AG09319 (cell line): Measurements from ENCODE around the gene FARSA.
A peak's percentile ranks its signal among the peaks of the same experiment; 100 is the strongest.

Experiments
- DNase-seq: peaks from one replicate; pipeline ENCODE4 v3.0.0-alpha.2; 2010; ENCODE audit warnings: low read depth; ENCODE audit errors: extremely low read depth
- CTCF ChIP-seq: IDR thresholded peaks from 2 replicates; pipeline ENCODE4 v1.5.1; 2011; ENCODE audit warnings: low read depth, mild to moderate bottlenecking, inconsistent platforms, low read length, moderate library complexity

The FARSA gene

GRCh38 chr19:12944104-12944674, 10.7 kb upstream of the FARSA start:
- no peak for TF ChIP-seq CTCF
- no peak for DNase-seq

- no peak for TF ChIP-seq CTCF
- DNase-seq: no peak
Measured at GRCh38 chr19:12943437-12944044, 10.0 kb upstream of the FARSA start.

DNA sequence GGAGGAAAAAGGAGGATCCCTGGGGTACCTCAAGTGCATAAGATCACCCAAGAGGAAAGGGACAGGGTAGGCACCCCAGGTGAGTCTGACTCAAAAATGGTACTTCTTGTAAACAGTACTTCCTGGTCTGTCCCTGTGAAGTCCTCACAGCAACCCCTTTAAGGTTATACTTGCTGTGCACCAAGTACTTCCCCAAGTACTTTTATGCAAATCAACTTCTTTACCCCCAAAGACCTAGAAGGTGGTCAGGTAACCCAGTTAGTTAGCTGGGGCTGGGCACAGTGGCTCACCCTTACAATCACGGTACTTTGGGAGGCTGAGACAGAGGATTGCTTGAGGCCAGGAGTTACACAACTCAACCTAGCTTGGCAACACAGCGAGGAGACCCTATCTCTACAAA, 7.4 kb upstream of the FARSA start:
- no peak for TF ChIP-seq CTCF
- no peak for DNase-seq

- TF ChIP-seq CTCF: no peak
- DNase-seq: no peak
Measured at GRCh38 chr19:12939975-12940423, 6.5 kb upstream of the FARSA start.

- no peak for DNase-seq
- TF ChIP-seq CTCF: peak; percentile 11
Measured at GRCh38 chr19:12938779-12939601, 5.5 kb upstream of the FARSA start.

GRCh38 chr19:12937927-12938778, 4.6 kb upstream of the FARSA start, which contains the start of gene CALR:
Gene CALR, plus strand, starts transcription at chr19:12938609. Its CDS starts 71 bp downstream, at chr19:12938680.
- TF ChIP-seq CTCF: no peak
- peak; percentile 99 for DNase-seq
